Activated CD8-positive, alpha-beta T cell treated with anti-CD3 and anti-CD28 coated beads for 36 hours (primary cell): ENCODE data around the gene CAPN3. TPM values are rescaled to one million over a fixed set of nuclear protein-coding genes. Genes with fewer than 3 reads are reported as not detected.
A peak's percentile ranks its signal among the peaks of the same experiment; 100 is the strongest.

ENCODE experiments used
- ATAC-seq: fragments of 200-7000 bp; cut with Tn5 transposase; one replicate; pipeline ENCODE4 v1.10.0; 2021; ENCODE audit warnings: mild to moderate bottlenecking, moderate library complexity
- CTCF ChIA-PET: fragments of 350-600 bp; sonication (Branson Sonifier 250); formaldehyde crosslinking; loops from one replicate; lab custom pipeline; 2021; ENCODE audit warnings: antibody characterized with exemption; lab: Charles Lee
- POLR2A ChIA-PET: fragments of 350-600 bp; sonication (Branson Sonifier 250); formaldehyde crosslinking; loops from one replicate; lab custom pipeline; 2021; ENCODE audit warnings: antibody characterized with exemption; lab: Charles Lee
- DNase-seq: peaks from one replicate; pipeline ENCODE4 v3.0.0-alpha.2; 2020
- H3K27ac Mint-ChIP-seq: one replicate; pipeline ENCODE4 v1.8.0; 2021; ENCODE audit warnings: mild to moderate bottlenecking, mixed read lengths
- H3K27me3 Mint-ChIP-seq: one replicate; pipeline ENCODE4 v1.8.0; 2021; ENCODE audit warnings: mixed read lengths
- H3K36me3 Mint-ChIP-seq: one replicate; pipeline ENCODE4 v1.8.0; 2021; ENCODE audit warnings: low read depth, mixed read lengths
- H3K4me1 Mint-ChIP-seq: one replicate; pipeline ENCODE4 v1.8.0; 2021; ENCODE audit warnings: low read depth, mixed read lengths
- H3K4me3 Mint-ChIP-seq: one replicate; pipeline ENCODE4 v1.8.0; 2021; ENCODE audit warnings: mild to moderate bottlenecking, moderate library complexity, mixed read lengths
- H3K9me3 Mint-ChIP-seq: one replicate; pipeline ENCODE4 v1.8.0; 2021; ENCODE audit warnings: mixed read lengths
- CTCF ChIP-seq: fragments of 200-600 bp; IDR thresholded peaks from one replicate; pipeline ENCODE4 v1.8.0; 2022; ENCODE audit warnings: antibody characterized with exemption, mild to moderate bottlenecking
- intact Hi-C: fragments of 100-400 bp; cut with micrococcal nuclease; formaldehyde crosslinking; loops from one replicate; pipeline ENCODE4 v1.10.0; 2022
- total RNA-seq, 2 experiments: library from RNA; stranded (reverse); gene quantifications; one replicate each; pipeline ENCODE4 v1.2.3, GENCODE V29; 2021

The CAPN3 gene
- total RNA-seq, 2 experiments from 2014 or later = 3.3 to 3.5 TPM

DNA sequence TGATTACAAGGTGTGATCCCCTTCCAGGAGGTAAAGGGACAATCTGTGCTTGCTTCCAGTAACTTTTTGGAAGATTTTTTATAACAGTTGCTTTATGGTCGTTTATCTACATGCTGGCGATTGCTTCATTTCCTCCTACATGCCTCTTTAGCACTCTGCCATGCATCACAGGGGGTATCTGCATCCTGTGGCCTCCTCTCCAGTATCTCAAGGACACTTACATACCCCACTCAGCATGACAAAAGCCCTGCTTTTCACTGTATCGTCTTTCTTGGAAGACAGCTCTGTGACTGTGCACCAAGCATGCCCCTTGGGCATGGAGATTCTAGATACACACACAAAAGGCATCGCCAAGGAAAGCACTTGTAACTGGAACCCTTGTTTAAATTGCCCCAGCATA is 25.3 kb downstream of the CAPN3 start:
- Mint-ChIP-seq H3K27me3 (no peaks in the 10 kb centered on the region), H3K9me3 (no peaks in the 10 kb centered on the region), H3K4me1 (no peaks in the 10 kb centered on the region), H3K36me3 (no peaks in the 10 kb centered on the region), H3K4me3 (no peak overlapping the region), H3K27ac (no peak overlapping the region)
- intact Hi-C loops = no loop called here
- DNase-seq = no peak
- ChIA-PET POLR2A (no interaction called here), CTCF (interaction anchor here (0.6 to 1.5 kb wide), 9 partner anchors 8 to 248 kb away, joined by 3 to 5 read pairs (median 3); partner anchors contain the start of gene VPS39)
- no peak for ATAC-seq
- no peak for TF ChIP-seq CTCF

- ChIA-PET CTCF (interaction anchor here (0.6 to 1.5 kb wide), 13 partner anchors 8 to 427 kb away, joined by 3 to 5 read pairs (median 3); partner anchors contain the start of gene VPS39), POLR2A (interaction anchor here (0.5 kb wide), 1 partner anchor 140 kb away, joined by 4 read pairs; no protein-coding TSS in a partner anchor)
- no peaks in the 10 kb centered on the region for H3K9me3 Mint-ChIP-seq
- H3K27ac Mint-ChIP-seq = no peak overlapping the region
- ATAC-seq = peak; percentile 60
- intact Hi-C loops = no loop called here
- TF ChIP-seq CTCF = peak; percentile 60
- no peaks in the 10 kb centered on the region for H3K4me1 Mint-ChIP-seq
- H3K27me3 Mint-ChIP-seq = no peaks in the 10 kb centered on the region
- H3K4me3 Mint-ChIP-seq = no peak overlapping the region
- no peaks in the 10 kb centered on the region for H3K36me3 Mint-ChIP-seq
- peak; percentile 56 for DNase-seq
Measured at GRCh38 chr15:42385206-42385979, 26.1 kb downstream of the CAPN3 start.

DNA sequence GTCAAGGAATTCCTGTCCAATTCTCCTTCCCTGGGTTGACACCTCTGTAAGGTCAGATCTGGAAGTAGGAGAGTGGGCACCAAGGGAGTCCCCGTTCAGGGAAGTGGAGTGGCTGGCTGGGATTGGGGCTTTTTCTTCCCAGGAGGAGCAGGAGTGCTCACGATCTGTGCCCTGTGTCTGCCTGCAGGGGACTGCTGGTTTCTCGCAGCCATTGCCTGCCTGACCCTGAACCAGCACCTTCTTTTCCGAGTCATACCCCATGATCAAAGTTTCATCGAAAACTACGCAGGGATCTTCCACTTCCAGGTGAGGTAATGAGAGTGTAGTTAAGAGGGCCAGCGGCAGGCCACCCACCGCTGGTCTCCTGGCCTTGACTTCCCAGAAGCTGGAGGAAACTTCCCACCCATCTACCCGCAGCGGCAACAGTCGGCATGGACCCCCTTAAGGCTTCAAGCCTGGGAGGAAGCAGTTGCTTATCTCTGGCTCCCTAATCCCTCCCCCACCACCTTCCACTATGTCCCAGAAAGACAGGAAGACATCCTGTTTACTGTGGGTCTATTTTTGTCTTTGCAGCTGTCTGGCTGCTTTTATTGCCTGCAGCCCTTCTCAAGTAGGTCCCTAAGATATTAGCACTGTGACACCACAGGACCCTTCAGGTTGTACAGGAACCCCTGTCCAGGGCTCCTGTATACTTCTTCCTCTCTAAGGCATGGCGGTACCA is 26.8 kb downstream of the CAPN3 start:
- H3K9me3 Mint-ChIP-seq = no peaks in the 10 kb centered on the region
- H3K36me3 Mint-ChIP-seq = no peaks in the 10 kb centered on the region
- H3K4me1 Mint-ChIP-seq = no peaks in the 10 kb centered on the region
- ATAC-seq = no peak
- no peak for DNase-seq
- CTCF ChIA-PET = interaction anchor here (0.7 to 1.5 kb wide), 7 partner anchors 9 to 243 kb away, joined by 3 to 5 read pairs (median 3); partner anchors contain the start of gene VPS39
- POLR2A ChIA-PET = interaction anchor here (0.5 kb wide), 1 partner anchor 140 kb away, joined by 4 read pairs; no protein-coding TSS in a partner anchor
- intact Hi-C loops = no loop called here
- H3K4me3 Mint-ChIP-seq = no peak overlapping the region
- TF ChIP-seq CTCF = no peak
- no peak overlapping the region for H3K27ac Mint-ChIP-seq
- H3K27me3 Mint-ChIP-seq = no peaks in the 10 kb centered on the region

GRCh38 chr15:42387603-42388002 is 28.3 kb downstream of the CAPN3 start:
- ChIA-PET POLR2A (no interaction called here), CTCF (interaction anchor here (0.6 to 1.4 kb wide), 3 partner anchors 9 to 264 kb away, joined by 3 to 4 read pairs (median 3); no protein-coding TSS in a partner anchor)
- no peaks in the 10 kb centered on the region for H3K4me1 Mint-ChIP-seq
- intact Hi-C loops = no loop called here
- H3K4me3 Mint-ChIP-seq = no peak overlapping the region
- DNase-seq = no peak
- H3K9me3 Mint-ChIP-seq = no peaks in the 10 kb centered on the region
- no peak overlapping the region for H3K27ac Mint-ChIP-seq
- no peak for ATAC-seq
- no peaks in the 10 kb centered on the region for H3K27me3 Mint-ChIP-seq
- H3K36me3 Mint-ChIP-seq = no peaks in the 10 kb centered on the region
- no peak for TF ChIP-seq CTCF
